PC-9 (cell line): ENCODE results near the gene DHX58. TPM values are rescaled to one million over a fixed set of nuclear protein-coding genes. Genes with fewer than 3 reads are reported as not detected.
A peak's percentile ranks its signal among the peaks of the same experiment; 100 is the strongest.

Experiments used
- BruUV-seq: library from RNA; stranded (reverse); fragments of 400-500 nt; replicated peaks from 2 replicates; lab custom pipeline; 2021; lab: Mats Ljungman, UMichigan
- CTCF ChIA-PET: fragments of 300-600 bp; sonication (Branson Sonifier 250); formaldehyde crosslinking; loops from one replicate; lab custom pipeline; 2022; ENCODE audit warnings: antibody characterized with exemption; lab: Charles Lee
- POLR2A ChIA-PET: fragments of 300-600 bp; sonication (Branson Sonifier 250); formaldehyde crosslinking; loops from one replicate; lab custom pipeline; 2022; ENCODE audit warnings: antibody characterized with exemption; ENCODE audit not compliant: unreplicated experiment; lab: Charles Lee
- DNase-seq, 2 experiments: peaks; one replicate each; pipeline versions ENCODE4 v3.0.0 to v3.0.0-alpha.2; 2015 to 2022; ENCODE audit warnings: mixed read lengths in 1 of 2
- H2AFZ ChIP-seq: fragments of 200-600 bp; sonication (generic); 2 replicates; pipeline ENCODE4 v1.8.1; 2017; ENCODE audit warnings: antibody characterized with exemption
- H3F3A ChIP-seq: fragments of 200-600 bp; sonication (generic); 2 replicates; pipeline ENCODE4 v1.8.1; 2017; ENCODE audit warnings: antibody characterized with exemption, mild to moderate bottlenecking, low read depth; ENCODE audit not compliant: insufficient read depth
- H3K27ac ChIP-seq: fragments of 200-600 bp; sonication (generic); 2 replicates; pipeline ENCODE4 v1.6.1; 2016; ENCODE audit warnings: mixed run types
- H3K27me3 ChIP-seq: fragments of 200-600 bp; sonication (generic); 2 replicates; pipeline ENCODE4 v1.6.1; 2016; ENCODE audit warnings: low read depth, mixed run types; ENCODE audit not compliant: insufficient read depth
- H3K36me3 ChIP-seq: fragments of 200-600 bp; sonication (generic); 2 replicates; pipeline ENCODE4 v1.6.1; 2016; ENCODE audit warnings: low read depth, mixed run types
- H3K4me1 ChIP-seq: fragments of 200-600 bp; sonication (generic); replicated peaks from 2 replicates; pipeline ENCODE4 v1.6.1; 2016; ENCODE audit warnings: mixed run types; ENCODE audit not compliant: insufficient read depth
- H3K4me2 ChIP-seq: fragments of 200-600 bp; sonication (generic); 2 replicates; pipeline ENCODE4 v1.6.1; 2017; ENCODE audit warnings: mixed run types
- H3K4me3 ChIP-seq: fragments of 200-600 bp; sonication (generic); 2 replicates; pipeline ENCODE4 v1.6.1; 2016; ENCODE audit warnings: mixed run types
- H3K79me2 ChIP-seq: fragments of 200-600 bp; sonication (generic); 2 replicates; pipeline ENCODE4 v1.6.1; 2017; ENCODE audit warnings: low read depth, mixed run types
- H3K9me2 ChIP-seq: fragments of 200-600 bp; sonication (generic); 2 replicates; pipeline ENCODE4 v1.8.1; 2017; ENCODE audit warnings: mild to moderate bottlenecking; ENCODE audit not compliant: insufficient read depth
- H3K9me3 ChIP-seq: fragments of 200-600 bp; sonication (generic); 2 replicates; pipeline ENCODE4 v1.8.1; 2016; ENCODE audit warnings: low read depth; ENCODE audit not compliant: insufficient read depth
- H4K20me1 ChIP-seq: fragments of 200-600 bp; sonication (generic); 2 replicates; pipeline ENCODE4 v1.8.1; 2017; ENCODE audit not compliant: insufficient read depth
- EZH2 ChIP-seq: fragments of 200-600 bp; sonication (generic); IDR thresholded peaks from 2 replicates; pipeline ENCODE4 v1.8.0; 2017; ENCODE audit warnings: antibody characterized with exemption, low read depth
- intact Hi-C: fragments of 100-400 bp; cut with micrococcal nuclease; formaldehyde crosslinking; loops from one replicate; pipeline ENCODE4 v1.10.0; 2022; ENCODE audit not compliant: unreplicated experiment
- total RNA-seq: library from RNA; stranded (reverse); gene quantifications from 2 replicates; pipeline ENCODE4 v1.2.3, GENCODE V29; 2021
- TF ChIP-seq, protein P1 (sequence below): fragments of 200-600 bp; sonication (generic); conservative IDR thresholded peaks from 2 replicates; pipeline ENCODE4 v1.6.1; 2017; ENCODE audit warnings: mixed run types, antibody characterized with exemption, mild to moderate bottlenecking, moderate library complexity

DHX58 gene
- total RNA-seq, 1 experiment from 2014 or later, result 17.9 TPM

DNA sequence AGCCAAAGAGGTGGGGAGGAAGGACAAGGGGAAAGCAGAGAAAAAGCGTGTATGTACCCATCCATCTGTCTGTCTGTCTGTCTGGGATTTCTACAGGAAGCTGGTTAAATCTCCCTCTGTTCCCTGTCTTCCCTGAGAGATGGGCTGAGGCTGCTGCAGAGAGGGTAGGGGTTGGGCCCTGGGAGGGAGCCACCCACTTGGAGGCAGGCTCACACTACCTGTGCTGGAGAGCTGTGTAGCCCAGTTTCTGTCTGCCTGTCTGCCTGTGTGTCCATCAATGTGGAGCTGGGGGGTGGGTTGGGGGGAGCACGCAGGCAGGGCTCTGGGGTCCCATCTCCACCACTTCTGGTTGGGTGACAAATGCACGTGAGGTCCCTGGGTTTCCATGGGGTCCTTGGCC is 43.5 kb downstream of the DHX58 start:
- Histone ChIP-seq H3K4me1 (no peaks in the 10 kb centered on the region), H3K4me2 (no peak overlapping the region), H3F3A (no peaks in the 10 kb centered on the region), H3K9me3 (no peaks in the 10 kb centered on the region), H3K36me3 (no peaks in the 10 kb centered on the region), H3K27ac (no peak overlapping the region), H3K79me2 (no peaks in the 10 kb centered on the region), H2AFZ (no peak overlapping the region), H3K4me3 (no peak overlapping the region), H4K20me1 (no peaks in the 10 kb centered on the region), H3K9me2 (no peaks in the 10 kb centered on the region), H3K27me3 (peaks cover 20% of the 10 kb centered on the region)
- ChIA-PET CTCF (no interaction called here), POLR2A (no interaction called here)
- intact Hi-C loops, result no loop called here
- no TSS peak for BruUV-seq
- DNase-seq, result no peak
- TF ChIP-seq EZH2, result no peak
- TF ChIP-seq, protein P1, sequence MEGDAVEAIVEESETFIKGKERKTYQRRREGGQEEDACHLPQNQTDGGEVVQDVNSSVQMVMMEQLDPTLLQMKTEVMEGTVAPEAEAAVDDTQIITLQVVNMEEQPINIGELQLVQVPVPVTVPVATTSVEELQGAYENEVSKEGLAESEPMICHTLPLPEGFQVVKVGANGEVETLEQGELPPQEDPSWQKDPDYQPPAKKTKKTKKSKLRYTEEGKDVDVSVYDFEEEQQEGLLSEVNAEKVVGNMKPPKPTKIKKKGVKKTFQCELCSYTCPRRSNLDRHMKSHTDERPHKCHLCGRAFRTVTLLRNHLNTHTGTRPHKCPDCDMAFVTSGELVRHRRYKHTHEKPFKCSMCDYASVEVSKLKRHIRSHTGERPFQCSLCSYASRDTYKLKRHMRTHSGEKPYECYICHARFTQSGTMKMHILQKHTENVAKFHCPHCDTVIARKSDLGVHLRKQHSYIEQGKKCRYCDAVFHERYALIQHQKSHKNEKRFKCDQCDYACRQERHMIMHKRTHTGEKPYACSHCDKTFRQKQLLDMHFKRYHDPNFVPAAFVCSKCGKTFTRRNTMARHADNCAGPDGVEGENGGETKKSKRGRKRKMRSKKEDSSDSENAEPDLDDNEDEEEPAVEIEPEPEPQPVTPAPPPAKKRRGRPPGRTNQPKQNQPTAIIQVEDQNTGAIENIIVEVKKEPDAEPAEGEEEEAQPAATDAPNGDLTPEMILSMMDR, result no peak

DNA sequence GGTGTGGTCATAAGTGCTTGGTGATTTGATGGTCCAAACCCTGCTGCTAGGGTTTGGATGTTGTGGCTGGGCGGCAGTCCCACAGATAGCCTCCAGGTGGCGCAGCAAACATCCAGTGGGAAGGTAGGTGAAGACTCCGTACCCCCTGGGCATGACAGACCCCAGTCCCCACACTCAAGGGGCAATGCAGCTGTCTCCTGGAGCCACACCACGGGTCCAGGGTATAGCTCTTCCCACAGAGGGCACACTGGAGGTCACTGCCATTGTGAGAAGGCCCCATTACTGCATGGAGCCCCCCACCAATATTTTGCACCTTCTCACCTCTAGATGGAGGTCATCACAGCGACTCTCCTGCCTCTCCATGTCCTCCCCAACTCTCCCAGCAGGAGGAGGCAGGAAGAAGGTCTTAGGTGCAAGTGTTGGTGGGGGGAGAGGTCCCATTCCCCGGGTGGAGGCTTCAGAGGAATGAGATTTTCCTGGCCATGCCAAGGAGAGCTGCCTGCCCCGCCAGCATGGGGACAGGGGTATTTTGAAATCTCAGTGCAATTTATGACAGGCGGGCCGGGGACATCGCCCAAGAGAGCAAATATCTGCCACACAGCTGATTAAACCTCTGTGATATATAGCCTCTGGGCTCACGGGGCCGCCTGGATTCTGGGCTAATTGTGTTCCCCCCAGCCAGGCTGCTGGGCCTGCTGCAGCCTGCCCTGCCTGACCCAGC is 45.0 kb downstream of the DHX58 start:
- Histone ChIP-seq H3K27ac (no peak overlapping the region), H3K79me2 (no peaks in the 10 kb centered on the region), H3K4me2 (no peak overlapping the region), H3K27me3 (peaks cover 20% of the 10 kb centered on the region), H3K4me1 (no peaks in the 10 kb centered on the region), H3K4me3 (no peak overlapping the region), H3K9me3 (no peaks in the 10 kb centered on the region), H4K20me1 (no peaks in the 10 kb centered on the region), H3K9me2 (no peaks in the 10 kb centered on the region), H3K36me3 (no peaks in the 10 kb centered on the region), H2AFZ (no peak overlapping the region), H3F3A (no peaks in the 10 kb centered on the region)
- intact Hi-C loops, result no loop called here
- peak in 1 of 2 experiments; percentile 52 for DNase-seq
- no TSS peak for BruUV-seq
- ChIA-PET POLR2A (no interaction called here), CTCF (interaction anchor here (0.5 kb wide), 1 partner anchor 12 kb away, joined by 3 read pairs; no protein-coding TSS in a partner anchor)
- TF ChIP-seq, protein P1, result peak; percentile 86
- no peak for TF ChIP-seq EZH2

DNA sequence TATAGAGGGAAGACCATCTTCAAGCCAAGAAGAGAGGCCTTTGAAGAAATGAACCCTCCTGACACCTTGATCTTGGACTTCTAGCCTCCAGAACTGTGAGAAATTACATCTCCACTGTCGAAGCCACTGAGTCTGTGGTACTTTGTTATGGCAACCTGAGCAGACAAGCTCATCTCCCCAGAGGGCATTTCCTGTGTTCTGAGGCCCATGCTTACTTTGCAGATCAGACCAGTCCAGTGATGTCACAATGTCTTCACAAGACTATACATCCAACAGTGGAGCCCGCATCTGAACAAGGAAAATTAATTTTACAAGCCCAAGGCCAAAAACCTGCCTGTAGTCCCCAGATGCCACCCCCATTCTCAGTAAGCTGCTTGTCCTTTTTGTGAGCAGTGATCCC is 47.3 kb downstream of the DHX58 start:
- intact Hi-C loops, result no loop called here
- H3K4me3 ChIP-seq, result no peak overlapping the region
- no peak overlapping the region for H3K27ac ChIP-seq
- no peaks in the 10 kb centered on the region for H3K36me3 ChIP-seq
- H4K20me1 ChIP-seq, result no peaks in the 10 kb centered on the region
- ChIA-PET CTCF (interaction anchor here (0.6 kb wide), 1 partner anchor 19 kb away, joined by 4 read pairs; no protein-coding TSS in a partner anchor), POLR2A (no interaction called here)
- H2AFZ ChIP-seq, result no peak overlapping the region
- H3K9me2 ChIP-seq, result no peaks in the 10 kb centered on the region
- no peaks in the 10 kb centered on the region for H3K27me3 ChIP-seq
- TF ChIP-seq, protein P1, result no peak
- no peak for TF ChIP-seq EZH2
- no peaks in the 10 kb centered on the region for H3F3A ChIP-seq
- H3K9me3 ChIP-seq, result no peaks in the 10 kb centered on the region
- no peaks in the 10 kb centered on the region for H3K4me1 ChIP-seq
- no TSS peak for BruUV-seq
- H3K79me2 ChIP-seq, result no peaks in the 10 kb centered on the region
- no peak overlapping the region for H3K4me2 ChIP-seq
- DNase-seq, result no peak
